Adrenal gland (tissue), 5 donors: ENCODE data around the gene ATXN7.
A peak's percentile ranks its signal among the peaks of the same experiment; 100 is the strongest.

Experiments
- CTCF ChIP-seq, 6 experiments: fragments of 450-650 bp in 4 of 6; fragments of 200-600 bp in 2 of 6; sonication (generic) in 1 of 6; IDR thresholded peaks; 1 replicate in 5 of 6; 2 replicates in 1 of 6; pipeline versions ENCODE4 v1.5.1 to v1.8.0; 2016 to 2021; ENCODE audit warnings: antibody characterized with exemption in 6 of 6, mild to moderate bottlenecking in 2 of 6, moderate library complexity in 1 of 6
- POLR2A ChIP-seq, 2 donors: fragments of 450-650 bp; IDR thresholded peaks; one replicate each; pipeline ENCODE4 v1.6.1; 2017; ENCODE audit warnings: antibody characterized with exemption in 2 of 2, mild to moderate bottlenecking in 2 of 2, moderate library complexity in 1 of 2
- donor health status: DM: no; HTN: no; CAD: no.

- peak in 1 of 6 experiments; percentile 3 for TF ChIP-seq CTCF (IDR thresholded peaks at IDR 0.05)
- peak in 1 of 2 donors; percentile 13 for TF ChIP-seq POLR2A (IDR thresholded peaks at IDR 0.05)
Measured at GRCh38 chr3:63864008-63864964, 619 bp downstream of the ATXN7 start.
